HG03159 (cell line): ENCODE data around the gene TXNRD1.
A peak's percentile ranks its signal among the peaks of the same experiment; 100 is the strongest.
"Not testable (repeated sequence)": the region's sequence is repeated elsewhere in the genome, so short reads cannot be mapped to it uniquely, and the experiment has no call there.

Experiments
- ATAC-seq: cut with Tn5 transposase; IDR thresholded peaks from one replicate; pipeline ENCODE4 v1.9.1; 2021; ENCODE audit warnings: mild to moderate bottlenecking, moderate library complexity; ENCODE audit not compliant: unreplicated experiment

TXNRD1 gene

DNA sequence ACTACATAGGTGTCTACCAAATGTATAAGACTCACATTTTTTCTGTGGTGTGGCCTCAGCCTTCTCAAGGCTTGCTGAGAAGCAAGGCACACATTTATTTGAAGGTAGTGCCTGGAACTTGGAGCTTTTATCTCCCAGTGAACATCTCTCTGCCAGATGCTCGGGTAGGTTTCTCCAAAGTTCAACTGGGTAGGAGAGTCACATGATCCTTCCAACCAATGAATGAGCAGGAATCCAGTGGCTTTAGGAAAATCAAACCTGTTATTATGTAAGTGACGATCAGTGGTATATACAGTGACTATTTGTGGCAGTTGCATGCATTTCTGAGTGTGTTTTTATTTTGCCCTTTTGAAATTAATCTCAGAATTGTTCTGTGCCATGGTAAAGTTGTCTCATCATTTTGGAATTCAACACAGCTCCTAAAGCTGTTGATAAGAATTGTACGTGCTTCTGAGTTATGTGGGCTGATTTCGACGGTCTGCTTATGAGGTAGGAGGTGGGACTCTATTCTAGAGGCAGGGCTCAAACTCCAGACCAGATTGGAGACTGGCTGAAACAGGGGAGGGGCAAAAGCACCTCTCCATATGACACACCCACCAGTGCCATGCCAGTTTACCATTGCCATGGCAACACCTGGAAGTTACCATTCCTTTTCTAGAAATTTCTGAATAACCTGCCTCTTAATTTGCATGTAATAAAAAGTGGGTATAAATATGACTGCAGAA lies 145.6 kb downstream of the TXNRD1 start:
- no peak for ATAC-seq

DNA sequence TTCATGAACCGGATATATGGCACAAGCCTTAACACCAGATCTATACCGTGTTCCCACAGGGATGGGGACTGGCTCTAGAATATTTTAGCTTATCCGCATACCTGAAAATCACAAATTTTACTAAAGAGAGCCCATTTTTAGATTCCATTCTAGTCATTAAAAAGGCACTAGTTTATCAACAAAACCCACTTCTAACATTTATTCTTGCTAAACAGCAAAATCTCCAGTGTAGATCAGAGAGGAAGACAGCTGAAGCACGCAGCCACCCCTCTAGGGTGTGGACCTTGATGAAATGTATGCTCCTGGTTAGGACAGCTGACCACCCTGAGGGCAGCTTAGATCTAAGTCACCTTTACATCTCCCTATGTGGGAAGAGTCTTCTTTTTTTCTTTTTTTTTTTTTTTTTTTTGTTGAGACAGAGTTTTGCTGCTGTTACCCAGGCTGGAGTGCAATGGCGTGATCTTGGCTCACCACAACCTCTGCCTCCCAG lies 150.4 kb downstream of the TXNRD1 start:
- no peak for ATAC-seq

DNA sequence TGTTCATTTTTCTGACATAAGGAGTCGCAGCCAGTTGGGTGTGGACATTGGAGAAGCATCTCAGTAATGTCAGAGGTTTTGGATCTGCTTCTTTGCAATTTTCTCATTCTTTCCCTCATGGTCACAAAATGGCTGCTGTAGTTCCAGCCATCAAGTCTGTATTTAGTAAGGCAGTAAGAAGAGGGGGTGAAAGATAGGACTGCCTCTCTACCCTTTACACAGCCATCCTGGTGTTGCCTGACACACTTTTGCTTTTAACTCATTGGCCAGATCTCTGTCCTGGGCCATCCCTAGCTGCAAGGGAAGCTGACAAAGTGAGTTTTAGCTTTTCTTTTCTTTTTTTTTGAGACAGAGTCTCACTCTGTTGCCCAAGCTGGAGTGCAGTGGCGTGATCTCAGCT lies 154.1 kb downstream of the TXNRD1 start:
- no peak for ATAC-seq

DNA sequence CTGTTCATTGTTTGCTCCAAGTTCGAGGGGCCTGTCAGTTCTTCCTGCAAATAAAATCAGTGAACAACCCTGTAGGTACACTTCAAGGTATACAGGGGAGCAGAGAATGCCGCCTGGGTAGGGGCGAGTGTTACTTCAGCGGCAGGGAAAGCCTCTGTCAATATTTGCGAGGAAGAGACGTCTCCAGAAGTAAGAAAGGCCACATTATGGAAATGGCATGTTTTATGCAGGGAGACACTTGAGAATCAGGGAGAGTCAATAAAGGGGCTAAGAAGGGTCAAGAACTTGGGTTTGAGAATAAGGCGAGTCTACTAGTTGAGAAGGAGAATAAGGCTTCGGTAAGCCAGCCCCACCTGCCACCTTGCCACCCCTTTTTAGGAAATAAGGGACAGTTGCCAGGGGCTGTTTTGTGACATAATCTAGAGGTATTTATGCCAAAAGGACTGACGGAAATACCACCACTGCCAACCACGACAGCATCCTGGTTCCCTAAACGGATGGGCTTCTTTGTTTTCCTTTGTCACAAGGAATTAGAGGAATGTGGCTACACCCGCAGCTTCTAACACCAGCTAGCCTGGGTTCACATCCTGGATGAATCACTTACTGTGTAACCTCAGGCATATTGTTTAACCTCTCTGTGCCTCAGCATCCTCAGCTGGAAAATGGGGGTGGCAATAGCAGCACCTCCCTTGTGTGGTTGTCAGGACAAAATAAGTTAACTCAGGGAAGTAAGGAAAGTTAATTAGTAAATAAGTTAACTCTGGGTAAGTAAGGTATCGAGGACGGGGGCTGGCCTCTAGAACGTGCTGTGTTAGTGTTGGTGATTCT lies 155.7 kb downstream of the TXNRD1 start:
- ATAC-seq = no peak

DNA sequence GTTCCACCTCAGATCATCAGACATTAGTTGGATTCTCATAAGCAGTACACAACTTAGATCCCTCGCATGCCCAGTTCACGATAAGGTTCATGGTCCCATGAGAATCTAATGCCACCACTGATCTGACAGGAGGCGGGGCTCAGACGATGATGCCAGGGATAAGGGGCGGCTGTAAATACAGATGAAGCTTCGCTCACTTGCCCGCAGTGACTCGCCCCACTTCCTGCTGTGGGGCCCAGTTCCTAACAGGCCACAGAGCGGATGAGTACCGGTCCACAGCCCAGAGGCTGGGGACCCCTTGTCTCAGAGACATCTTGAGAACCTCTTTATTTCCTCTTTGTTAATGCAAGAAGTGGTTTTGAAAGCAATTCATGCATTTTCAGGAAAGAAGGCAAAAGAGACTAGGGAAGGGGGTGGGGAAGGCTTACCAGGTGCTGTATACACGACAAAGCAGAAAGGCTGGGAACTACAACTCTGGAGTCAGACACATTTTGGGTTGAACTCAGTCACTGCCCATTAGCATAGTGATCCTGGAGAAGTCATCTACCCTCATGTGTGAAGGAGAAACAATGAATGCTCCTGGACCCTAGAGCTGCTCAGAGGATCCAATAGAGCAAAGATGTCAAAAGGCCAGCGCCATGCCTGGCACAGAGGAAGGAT lies 156.6 kb downstream of the TXNRD1 start:
- no peak for ATAC-seq

DNA sequence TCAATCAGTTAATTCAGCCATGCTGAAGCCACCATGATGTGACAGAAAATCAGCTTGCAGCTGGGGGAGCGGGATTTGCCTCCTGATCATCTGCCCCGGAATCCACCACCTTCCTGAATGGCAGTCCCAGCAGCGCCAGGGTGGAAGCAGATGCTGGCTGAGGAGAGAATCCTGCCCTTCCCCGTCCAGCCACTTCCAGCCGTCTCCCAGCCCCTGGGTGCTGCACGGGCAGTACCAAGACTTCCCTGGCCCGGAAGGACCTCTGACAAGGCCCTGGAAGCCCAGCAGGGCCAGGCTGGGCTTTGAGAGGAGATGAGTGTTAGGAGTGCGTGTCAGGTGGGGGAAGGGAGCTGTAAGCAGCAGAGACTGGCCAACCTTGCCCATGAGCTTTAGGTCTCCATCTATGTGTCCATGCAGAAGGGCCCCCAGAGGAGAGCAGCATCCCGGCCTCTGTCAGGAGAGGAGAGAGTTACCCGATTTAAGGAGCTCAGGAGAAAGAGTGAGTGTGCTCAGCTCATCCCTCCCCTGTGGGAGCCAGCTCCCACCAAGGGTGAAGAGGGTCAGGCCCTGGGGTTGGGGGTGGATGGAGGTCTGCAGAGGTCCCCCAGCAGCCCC lies 157.2 kb downstream of the TXNRD1 start:
- no peak for ATAC-seq

DNA sequence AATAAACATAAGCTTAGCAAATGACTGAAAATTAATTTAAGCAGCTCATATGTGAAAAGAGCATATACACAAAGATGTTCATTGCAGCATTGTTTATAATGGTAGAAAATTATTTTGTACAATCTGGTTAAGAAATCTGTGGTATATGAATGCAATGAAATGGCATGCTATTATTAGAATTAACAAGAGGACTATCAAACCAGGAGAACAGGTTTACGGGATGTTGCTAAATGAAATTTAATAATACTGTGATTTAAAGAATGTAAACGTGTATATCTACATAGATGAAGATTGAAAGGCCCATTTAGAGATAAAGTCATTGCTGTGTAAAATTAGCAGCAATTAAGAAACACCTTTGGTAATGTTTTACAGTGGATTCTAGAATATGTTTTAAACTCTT lies 158.5 kb downstream of the TXNRD1 start:
- ATAC-seq = no peak

DNA sequence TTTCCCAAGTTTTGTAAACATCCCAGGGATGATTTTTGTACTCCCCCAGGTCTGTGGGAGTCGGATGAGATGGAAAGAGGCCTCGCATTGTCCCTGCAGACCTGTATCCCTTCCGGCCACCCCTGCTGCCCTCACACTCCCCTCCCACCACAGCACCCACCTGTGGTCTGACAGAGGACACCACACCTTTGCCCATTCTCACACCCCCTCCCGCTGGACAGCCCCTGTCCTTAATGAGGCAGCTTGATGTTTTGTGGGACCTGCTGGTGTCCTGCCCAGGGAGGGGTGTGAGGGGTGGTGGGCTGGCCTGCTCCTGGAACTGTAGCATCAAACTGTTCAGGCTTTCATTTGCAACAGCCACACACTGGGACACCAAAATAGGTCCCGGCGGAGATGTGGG lies 159.2 kb downstream of the TXNRD1 start:
- no peak for ATAC-seq

DNA sequence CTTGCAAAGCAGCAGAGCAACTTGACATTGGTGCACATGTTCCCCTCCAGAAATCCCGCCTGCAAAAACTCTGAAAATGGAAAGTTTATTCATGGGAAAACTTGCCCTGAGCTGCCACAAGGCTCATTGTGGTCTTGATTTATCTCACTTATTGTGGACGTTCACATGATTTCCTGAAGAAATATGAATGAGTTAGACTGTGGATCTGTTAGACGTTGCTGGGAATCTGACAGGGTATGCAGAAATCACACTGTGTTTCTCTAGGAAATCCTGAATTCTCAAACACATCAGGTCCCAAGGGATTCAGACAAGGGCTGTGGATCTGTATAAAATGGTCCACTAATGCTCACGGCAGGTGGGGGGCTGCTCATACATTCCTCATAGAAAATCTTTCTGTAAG lies 160.2 kb downstream of the TXNRD1 start:
- no peak for ATAC-seq

DNA sequence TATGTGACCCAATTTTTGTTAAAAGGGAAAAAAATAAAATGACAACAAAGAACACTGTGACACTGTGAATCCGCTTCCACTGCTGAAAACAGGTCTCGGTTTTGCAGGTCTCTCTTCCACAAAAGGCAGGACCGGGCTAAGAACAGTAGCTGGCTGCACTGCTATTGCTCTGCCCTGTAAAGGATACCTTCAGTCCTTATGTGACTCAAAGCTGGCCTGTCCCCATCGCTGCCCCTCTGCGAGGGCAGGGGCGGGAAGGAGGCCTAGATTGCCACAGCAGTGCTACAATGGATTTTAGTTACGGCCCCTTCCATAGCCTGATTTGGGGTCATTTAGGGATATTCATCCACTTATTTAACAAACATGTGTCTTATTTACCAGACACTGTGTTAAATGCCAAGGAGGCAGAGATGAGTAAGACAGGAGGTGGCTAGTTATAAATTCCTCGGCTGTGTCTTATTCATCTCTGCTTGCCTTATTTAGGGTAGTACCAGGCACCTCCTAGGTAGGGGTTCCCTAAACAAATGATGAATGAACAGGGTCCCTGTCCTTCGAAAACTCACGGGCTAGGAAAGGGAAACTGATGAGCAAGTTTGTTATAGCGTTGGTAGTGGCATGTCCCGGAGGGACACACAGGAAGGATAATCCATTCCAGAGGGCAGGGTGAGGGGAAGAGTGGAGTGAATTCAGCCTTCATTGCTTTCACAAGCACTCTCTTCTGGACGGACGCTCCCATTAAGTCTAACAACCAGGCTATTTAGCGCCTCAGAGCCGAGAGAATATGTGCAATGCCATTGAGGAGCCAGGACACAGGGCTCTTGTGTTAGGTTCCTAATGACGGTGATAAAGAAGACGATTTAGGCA lies 161.3 kb downstream of the TXNRD1 start:
- no peak for ATAC-seq

DNA sequence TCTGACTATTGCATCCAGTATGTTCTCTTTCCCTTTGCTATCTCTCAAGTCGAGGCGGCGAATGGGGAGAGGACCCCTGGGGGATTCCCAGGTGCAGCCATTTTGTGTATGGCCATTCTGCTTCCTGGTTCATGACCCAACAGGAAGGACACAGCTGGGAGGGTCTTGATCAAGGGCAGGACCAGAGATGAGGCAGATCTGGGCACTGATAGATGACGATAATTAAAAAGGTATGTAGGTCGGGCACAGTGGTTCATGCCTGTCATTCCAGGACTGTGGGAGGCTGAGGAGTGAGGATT lies 161.9 kb downstream of the TXNRD1 start:
- no peak for ATAC-seq

DNA sequence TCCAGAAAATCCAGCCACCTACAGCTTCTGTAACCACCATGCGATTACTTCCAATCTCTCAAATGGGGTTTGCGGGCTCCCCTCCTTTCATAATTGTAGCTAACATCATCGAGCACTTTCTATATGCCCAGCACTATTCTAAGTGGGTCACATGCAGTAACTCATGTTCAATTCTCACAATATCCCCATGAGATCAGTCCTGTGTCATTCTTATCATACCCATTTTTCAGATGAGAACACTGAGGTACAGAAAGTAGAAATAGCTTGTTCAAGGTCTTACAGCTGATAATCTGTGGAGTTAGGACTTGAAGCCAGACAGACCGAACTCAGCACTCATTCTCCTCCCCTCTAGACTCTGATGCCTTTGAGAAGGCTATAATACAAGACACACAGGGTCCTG lies 162.8 kb downstream of the TXNRD1 start:
- no peak for ATAC-seq

DNA sequence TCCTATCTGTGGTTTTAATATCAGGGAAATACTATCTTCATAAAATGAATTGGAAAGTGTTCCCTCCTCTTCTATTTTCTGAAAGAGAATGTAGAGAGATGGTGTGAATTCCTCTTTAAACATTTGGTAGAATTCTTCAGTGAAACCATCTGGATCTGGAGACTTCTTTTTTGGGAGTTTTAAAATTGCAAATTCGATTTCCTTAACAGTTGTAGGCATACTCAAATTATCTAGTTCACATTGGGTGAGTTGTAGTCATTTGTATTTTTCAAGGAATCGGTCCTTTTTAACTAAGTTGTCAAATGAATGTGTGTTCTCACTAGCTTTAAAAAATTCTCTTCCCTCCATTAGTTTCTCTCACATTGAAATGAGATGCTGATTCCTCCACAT lies 165.8 kb downstream of the TXNRD1 start:
- no peak for ATAC-seq

DNA sequence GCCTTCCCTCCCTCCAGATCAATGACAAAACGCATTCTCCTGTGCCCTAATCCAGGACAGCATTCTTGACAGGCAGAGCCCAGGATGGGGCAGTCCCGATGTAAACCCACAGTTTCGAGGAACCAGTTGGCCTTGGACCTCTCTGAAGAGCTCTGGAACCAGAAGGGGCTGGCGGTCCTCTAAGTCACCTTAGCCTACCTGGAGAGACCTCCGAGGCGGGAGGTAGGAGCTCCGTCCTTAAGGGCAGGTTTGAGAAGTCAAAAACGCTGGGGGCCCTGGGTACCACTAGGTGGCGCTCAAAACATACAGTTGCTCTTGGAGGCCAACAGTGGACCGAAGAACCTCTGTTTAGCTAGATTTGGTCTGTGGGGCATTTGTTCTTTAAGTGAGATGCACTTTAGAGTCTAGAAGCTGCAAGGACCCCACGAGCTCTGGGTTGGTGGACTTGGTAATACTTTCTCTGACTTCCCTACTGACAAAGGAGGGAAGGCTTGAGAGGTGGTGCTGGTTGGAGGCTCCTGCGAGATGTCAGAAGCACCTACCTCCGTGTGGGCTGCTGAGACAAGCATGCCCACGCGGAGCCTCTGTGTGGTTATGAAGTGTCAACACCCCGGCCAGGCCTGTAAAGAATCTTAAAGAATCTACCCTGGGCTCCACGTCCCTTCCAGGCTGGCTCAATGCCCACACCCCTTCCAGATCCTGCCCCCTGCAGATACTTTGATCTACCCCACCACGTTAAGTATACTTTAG lies 166.3 kb downstream of the TXNRD1 start:
- ATAC-seq = peak; percentile 58

DNA sequence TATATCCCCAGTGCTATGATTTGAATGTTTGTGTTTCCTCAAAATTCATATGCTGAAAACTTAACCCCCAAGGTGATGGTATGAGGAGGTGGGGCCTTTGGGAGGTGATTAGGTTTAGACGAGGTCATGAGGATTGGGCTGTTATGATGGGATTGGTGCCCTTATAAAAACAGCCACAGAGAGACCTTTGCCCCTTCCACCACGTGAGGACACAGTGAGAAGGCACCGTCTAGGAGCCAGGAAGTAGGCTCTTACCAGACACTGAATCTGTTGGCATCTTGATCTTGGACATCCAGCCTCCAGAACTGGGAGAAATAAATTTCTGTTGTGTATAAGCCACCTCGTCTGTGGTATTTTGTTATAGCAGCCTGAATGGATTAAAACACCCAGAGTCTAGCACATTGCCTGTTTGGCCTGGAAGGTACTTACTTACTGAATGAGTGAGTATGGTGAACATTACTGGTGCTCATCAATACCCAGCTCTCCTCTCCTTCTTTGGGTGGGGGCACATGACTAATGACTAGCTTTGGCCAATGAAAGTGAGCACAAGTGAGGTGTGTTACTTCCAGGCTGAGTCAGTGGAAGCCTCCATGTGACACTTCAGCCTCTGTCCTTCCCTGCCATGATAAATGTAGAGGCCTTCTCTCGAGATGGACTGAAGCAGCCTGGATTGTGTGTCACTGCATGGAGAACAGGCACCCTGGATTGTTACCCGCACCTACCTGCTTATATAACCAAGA lies 168.7 kb downstream of the TXNRD1 start:
- ATAC-seq = no peak

DNA sequence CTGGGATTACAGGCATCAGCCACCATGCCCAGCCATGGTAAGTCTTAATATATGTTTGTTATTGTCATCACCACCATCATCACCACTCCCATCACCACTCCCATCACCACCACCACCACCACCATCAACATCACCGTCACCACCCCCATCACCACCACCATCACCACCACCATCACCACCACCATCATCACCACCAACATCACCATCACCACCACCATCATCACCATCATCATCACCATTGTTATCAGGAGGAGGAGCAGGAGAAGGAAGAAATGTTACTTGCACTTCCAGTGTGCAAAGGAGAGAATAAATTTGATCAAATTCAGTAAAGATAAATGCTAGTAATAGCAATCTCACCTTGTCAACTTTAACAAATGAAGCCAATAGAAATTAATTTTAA lies 169.9 kb downstream of the TXNRD1 start:
- ATAC-seq = no peak

DNA sequence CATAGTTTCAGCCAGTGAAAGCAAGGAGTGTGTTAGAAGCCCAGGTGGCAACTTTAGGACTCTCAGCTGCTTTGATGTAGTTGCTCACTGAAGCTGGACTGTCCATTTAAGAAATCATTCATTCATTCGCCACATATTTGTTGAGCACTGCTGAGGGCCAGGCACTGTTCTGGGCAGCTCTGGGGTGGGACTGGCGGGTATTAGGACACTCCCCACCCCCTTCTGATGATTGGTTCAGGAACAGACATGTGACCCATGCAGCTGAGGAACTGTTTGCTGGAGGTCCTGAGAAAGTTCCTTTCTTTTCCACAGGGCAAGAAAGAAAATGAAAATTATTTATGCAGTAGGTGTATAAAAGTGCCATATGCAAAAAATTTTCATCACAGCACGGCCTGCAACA lies 170.9 kb downstream of the TXNRD1 start:
- no peak for ATAC-seq

DNA sequence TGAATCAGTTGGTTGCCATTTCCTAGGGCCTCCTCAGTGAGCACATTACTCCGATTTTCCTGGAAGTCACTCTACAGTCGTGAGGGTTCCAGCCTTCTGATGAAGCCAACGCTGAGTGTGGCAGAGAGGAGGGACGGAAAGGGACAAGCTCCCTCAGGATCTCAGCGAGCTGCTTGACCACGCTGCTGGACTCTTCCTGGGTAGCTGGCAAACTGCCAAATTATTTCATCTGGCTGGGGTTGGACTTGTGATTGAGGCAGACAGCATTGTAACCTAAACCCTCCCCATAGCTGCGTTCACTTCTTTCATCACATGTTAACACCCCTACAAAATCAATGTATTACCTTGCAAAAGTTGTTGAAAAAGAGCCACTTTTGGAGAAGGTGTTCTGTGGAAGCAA lies 171.6 kb downstream of the TXNRD1 start:
- ATAC-seq = no peak

DNA sequence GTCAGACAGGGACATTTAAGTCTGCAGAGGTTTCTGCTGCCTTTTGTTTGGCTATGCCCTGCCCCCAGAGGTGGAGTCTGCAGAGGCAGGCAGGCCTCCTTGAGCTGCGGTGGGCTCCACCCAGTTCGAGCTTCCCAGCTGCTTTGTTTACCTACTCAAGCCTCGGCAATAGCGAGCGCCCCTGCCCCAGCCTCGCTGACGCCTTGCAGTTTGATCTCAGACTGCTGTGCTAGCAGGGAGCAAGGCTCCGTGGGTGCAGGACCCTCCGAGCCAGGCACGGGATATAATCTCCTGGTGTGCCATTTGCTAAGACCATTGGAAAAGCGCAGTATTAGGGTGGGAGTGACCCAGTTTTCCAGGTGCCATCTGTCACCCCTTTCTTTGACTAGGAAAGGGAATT lies 178.5 kb downstream of the TXNRD1 start:
- not testable (repeated sequence) for ATAC-seq
